ENCODE results near the gene ERCC5. TPM values are rescaled to one million over a fixed set of nuclear protein-coding genes. Genes with fewer than 3 reads are reported as not detected.

ERCC5 gene
- total RNA-seq (2014; rRNA removed; shearing (Covaris generic)) = 130 and 190 TPM in 2 replicates

DNA sequence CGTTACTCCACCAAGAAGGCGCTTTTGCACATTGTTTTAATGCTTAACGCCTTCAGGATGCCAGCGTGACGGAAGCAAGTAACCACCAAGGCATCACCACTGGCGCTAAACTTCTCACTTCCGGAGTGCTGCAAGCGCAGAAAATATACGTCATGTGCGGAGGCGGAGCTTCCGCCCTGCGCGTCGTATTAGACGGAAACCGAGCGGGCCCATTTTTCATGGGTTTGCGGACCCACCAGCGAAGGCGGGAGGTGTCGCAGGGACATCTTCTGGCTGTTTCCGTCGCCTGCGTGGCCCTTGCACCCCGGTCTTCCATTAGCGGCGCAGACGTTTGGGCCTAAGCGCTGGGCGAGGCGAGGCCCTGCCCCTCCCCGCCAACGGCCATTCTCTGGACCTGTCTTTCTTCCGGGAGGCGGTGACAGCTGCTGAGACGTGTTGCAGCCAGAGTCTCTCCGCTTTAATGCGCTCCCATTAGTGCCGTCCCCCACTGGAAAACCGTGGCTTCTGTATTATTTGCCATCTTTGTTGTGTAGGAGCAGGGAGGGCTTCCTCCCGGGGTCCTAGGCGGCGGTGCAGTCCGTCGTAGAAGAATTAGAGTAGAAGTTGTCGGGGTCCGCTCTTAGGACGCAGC, at the start of gene ERCC5:
TSS of gene ERCC5 (plus strand) at position 403 of the 631 bp plus-strand sequence. CDS start 235 bp downstream, outside the sequence.
- Histone ChIP-seq H3K27me3 (replicated peaks) (no peaks in the 10 kb centered on the region), H3K27ac (peak within 1 kb of the TSS; percentile 72), H3K9me3 (replicated peaks) (no peaks in the 10 kb centered on the region), H3K4me1 (replicated peaks) (peaks cover 12% of the 10 kb centered on the region), H3K4me3 (peak within 1 kb of the TSS; percentile 61), H3K36me3 (peaks cover 5% of the 10 kb centered on the region; the same call in 1 of the 2 replicates)
- peak; percentile 100 for DNase-seq (ENCODE audit: low read depth in 1 of 2, low spot score in 2 of 2)

DNA sequence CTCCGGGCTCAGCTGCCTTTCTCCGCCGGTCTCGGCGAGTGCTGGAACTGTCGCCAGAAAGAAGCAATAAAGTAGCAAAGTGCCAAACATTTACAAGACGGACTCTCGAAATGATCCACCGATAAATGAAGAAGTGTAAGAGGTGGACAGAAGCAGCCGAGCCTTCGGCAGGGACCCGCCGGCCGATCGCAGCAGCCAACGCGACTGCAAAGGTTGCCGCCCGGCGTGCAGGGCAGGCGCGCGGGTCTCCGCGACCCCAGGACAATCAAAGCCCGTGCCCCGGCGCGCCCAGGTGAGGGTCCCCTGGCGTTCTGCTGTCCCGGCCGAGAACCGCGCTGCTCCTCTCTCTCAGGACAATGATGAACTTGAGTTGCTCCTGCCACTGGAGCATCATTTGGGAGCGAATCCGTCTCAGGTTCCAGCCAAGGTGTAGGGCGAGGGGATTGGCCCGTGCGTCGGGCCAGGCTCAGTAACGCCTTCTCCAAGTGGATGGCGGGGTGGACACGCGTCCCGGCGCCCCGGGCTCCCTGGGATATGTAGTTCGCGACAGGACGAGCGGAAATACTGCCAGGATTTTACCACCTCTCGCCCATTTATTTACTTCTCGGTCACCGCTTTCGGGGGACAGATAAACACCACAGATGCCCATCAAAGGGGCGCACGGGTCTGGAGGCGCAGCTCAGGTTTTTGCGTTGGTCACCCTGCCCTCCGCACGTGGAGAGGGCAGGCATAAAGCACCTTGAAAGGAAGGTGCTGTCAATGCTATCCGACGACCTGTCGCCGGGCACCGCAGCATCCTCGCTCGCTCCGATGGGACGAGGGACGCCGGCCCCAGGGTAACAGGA, 47.0 kb upstream of the ERCC5 start, which contains the start of the genes BIVM and POGLUT2:
TSS of gene BIVM (plus strand) at position 539 of the 845 bp plus-strand sequence. CDS start 8,149 bp downstream, outside the sequence.
TSS of gene POGLUT2 (minus strand) at position 396 of the 845 bp plus-strand sequence. CDS start at position 90, 306 bp downstream.
- DNase-seq (ENCODE audit: low read depth in 1 of 2, low spot score in 2 of 2) = peak; percentile 97 to 99
- peak within 1 kb of the TSS; percentile 61; the same call in 1 of the 2 replicates for H3K27ac ChIP-seq
- H3K27me3 ChIP-seq (replicated peaks) = no peaks in the 10 kb centered on the region
- H3K36me3 ChIP-seq = peaks cover 30% of the 10 kb centered on the region
- H3K4me1 ChIP-seq (replicated peaks) = peaks cover 37% of the 10 kb centered on the region
- no peaks in the 10 kb centered on the region for H3K9me3 ChIP-seq (replicated peaks)
- H3K4me3 ChIP-seq = peak within 1 kb of the TSS; percentile 73

DNA sequence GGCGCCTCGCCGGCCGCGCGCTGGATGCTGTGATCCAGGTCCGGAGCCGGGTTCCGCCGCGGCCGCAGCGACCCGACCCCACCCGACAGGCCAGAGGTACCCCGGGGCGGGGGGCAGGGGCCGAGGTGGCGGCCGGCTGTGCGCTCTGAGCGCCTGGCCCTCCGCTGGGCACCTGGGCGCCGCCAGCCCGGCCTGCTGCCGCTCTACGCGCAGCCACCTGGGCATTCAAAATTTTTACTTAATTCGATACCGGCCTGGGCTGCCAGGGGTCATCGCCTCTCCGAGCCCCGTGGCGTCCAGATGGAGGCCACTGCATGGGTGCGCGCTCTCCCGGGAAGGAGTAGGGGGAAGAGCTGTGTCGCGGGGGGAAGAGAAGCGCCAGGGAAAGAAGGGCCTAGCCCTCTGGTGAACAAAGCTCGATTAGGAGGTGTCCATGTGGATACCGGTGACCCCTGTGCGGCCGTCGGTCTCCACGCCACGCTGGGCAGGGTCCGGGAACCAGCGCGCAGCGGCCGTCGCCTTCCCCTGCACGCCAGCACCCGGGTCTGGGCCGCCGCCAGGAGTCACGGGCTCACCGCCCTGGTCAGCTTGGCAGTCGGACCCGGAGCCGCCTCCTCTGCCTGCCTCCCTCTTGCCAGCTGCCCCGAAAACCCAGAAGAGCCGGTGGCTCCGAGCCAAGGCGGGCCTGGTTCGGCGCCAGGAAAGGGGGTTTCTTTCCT, 46.2 kb upstream of the ERCC5 start:
- peak in 1 of 2 experiments; percentile 79 for DNase-seq (ENCODE audit: low read depth in 1 of 2, low spot score in 2 of 2)
- Histone ChIP-seq H3K9me3 (replicated peaks) (no peaks in the 10 kb centered on the region), H3K27ac (peak overlapping the region; percentile 61; the same call in 1 of the 2 replicates), H3K4me3 (peak overlapping the region; percentile 73), H3K27me3 (replicated peaks) (no peaks in the 10 kb centered on the region), H3K4me1 (replicated peaks) (peaks cover 37% of the 10 kb centered on the region), H3K36me3 (peaks cover 25% of the 10 kb centered on the region)

DNA sequence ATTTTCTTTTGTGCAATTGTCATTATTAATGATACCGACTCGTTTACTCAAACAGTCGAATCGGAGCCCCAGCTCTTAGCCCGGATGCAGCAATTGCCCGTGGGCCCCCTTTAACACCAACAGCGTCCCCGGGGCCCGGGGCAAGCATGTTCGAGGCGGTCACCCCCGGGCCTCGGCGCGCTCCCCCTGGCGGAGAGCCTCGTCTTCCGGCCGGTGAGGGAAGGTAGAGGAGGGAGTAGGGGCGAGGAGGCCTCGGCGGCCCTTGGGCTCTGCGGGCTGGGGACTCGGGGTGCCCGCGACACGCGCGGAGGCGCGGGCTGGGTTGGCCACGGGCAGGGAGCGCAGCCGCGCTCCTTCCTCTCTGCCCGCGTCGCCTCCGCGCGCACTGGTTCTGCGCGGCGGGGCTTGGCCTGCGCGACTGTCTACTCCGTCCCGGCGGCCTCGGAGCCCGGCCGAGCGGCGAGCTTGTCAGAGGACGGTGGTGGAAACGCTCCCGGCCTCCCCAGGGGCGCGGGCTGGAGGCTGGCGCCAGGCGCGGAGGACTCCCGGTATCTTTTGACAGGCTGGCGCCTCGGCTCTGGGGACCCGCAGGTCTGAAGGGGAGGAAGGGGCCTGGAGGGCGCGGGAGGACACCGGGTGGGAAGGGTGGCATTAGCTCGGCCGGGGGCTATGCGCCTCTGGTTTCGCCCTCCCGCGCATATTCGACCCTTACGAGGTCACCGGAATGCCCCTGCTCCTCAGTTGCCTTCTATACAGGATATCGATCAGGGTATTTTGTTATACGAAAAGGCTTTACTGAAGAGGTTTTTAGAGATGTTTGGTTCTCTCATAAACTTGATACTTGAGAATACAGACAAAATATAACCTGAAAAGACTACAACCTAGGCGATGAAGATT, 45.4 kb upstream of the ERCC5 start:
- peaks cover 27% of the 10 kb centered on the region for H3K36me3 ChIP-seq
- peak; percentile 97 to 99 for DNase-seq (ENCODE audit: low read depth in 1 of 2, low spot score in 2 of 2)
- H3K27me3 ChIP-seq (replicated peaks) = no peaks in the 10 kb centered on the region
- peak overlapping the region; percentile 73 for H3K4me3 ChIP-seq
- H3K27ac ChIP-seq = peak overlapping the region; percentile 61
- H3K4me1 ChIP-seq (replicated peaks) = peaks cover 37% of the 10 kb centered on the region
- no peaks in the 10 kb centered on the region for H3K9me3 ChIP-seq (replicated peaks)

DNA sequence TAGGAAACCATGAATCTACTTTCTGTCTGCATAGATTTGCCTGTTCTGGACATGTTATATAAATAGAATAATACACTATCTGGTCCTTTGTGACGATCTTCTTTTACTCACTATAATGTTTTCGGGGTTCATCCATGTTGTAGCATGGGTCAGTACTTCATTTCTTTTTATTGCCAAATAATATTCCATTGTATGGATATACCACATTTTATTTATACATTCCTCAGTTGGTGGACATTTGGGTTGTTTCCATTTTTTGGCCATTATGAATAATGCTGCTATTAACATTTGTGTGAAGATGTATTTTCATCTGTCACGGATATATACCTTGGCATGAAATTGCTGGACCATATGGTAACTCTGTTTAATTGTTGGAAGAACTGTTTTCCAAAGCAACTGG, 40.2 kb upstream of the ERCC5 start:
- Histone ChIP-seq H3K27ac (no peak overlapping the region), H3K36me3 (peaks cover 44% of the 10 kb centered on the region), H3K9me3 (replicated peaks) (no peaks in the 10 kb centered on the region), H3K27me3 (replicated peaks) (no peaks in the 10 kb centered on the region), H3K4me3 (no peak overlapping the region), H3K4me1 (replicated peaks) (peaks cover 15% of the 10 kb centered on the region)
- DNase-seq (ENCODE audit: low read depth in 1 of 2, low spot score in 2 of 2) = no peak

DNA sequence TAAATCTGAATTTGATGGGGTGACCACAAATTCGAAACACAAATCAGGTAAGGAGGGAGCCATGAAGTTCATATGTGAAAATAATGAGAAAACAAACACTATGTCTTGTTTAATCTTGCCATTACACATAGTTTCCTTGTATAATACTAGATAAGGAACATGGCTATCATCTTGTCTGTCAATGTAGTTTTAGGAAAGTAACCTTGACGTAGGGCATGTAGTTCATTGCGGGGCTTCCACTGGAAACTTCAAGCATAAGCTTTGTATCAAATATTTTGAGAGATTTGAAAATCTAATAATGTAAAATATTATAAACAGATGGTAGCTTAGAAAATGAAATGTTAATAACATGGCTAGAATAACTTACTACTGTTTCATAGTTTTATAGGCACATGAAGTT, 38.1 kb upstream of the ERCC5 start:
- no peak for DNase-seq (ENCODE audit: low read depth in 1 of 2, low spot score in 2 of 2)
- no peak overlapping the region for H3K4me3 ChIP-seq
- peaks cover 4% of the 10 kb centered on the region for H3K4me1 ChIP-seq (replicated peaks)
- no peaks in the 10 kb centered on the region for H3K27me3 ChIP-seq (replicated peaks)
- H3K9me3 ChIP-seq (replicated peaks) = 0 out of 2 replicates have a peak, but pooled peaks cover 4% of the 10 kb centered on the region
- no peak overlapping the region for H3K27ac ChIP-seq
- H3K36me3 ChIP-seq = peaks cover 57% of the 10 kb centered on the region

DNA sequence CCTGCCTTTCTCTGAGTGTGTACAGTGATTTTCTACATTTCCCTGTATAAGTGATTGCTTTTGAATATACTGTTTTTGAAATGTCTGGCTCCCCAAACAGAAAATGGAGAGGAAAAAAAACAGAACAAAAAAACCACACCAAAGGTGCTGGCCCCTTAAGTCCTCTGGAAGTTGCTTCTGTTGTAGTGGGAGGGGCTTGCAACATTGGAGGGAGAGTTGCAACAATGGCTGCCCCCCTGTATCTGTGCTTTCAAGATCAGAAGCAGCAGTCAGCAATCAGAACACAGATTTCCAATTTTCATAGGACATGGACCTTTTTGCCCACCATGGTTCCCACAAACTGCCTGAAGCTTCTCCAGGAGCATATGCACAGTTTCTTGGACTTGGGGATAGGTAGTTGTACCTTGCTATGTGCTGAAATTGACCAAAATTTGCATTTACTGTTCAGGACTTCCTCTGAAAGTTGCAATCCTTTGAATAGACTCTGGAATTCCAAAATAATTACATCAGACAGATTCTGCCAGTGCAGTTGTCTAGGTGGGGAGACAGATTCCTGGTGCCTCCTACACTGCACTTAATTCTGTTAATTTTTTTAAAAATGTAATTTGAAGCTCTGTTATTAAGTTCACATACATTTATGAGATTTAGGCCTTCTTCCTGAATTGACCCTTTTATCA, 33.1 kb upstream of the ERCC5 start:
- no peak overlapping the region for H3K4me3 ChIP-seq
- H3K9me3 ChIP-seq (replicated peaks) = 0 out of 2 replicates have a peak, but pooled peaks cover 4% of the 10 kb centered on the region
- H3K27me3 ChIP-seq (replicated peaks) = no peaks in the 10 kb centered on the region
- H3K36me3 ChIP-seq = peaks cover 56% of the 10 kb centered on the region
- peak overlapping the region; percentile 5; the same call in 1 of the 2 replicates for H3K27ac ChIP-seq
- H3K4me1 ChIP-seq (replicated peaks) = peaks cover 7% of the 10 kb centered on the region
- peak in 1 of 2 experiments; percentile 55 for DNase-seq (ENCODE audit: low read depth in 1 of 2, low spot score in 2 of 2)

DNA sequence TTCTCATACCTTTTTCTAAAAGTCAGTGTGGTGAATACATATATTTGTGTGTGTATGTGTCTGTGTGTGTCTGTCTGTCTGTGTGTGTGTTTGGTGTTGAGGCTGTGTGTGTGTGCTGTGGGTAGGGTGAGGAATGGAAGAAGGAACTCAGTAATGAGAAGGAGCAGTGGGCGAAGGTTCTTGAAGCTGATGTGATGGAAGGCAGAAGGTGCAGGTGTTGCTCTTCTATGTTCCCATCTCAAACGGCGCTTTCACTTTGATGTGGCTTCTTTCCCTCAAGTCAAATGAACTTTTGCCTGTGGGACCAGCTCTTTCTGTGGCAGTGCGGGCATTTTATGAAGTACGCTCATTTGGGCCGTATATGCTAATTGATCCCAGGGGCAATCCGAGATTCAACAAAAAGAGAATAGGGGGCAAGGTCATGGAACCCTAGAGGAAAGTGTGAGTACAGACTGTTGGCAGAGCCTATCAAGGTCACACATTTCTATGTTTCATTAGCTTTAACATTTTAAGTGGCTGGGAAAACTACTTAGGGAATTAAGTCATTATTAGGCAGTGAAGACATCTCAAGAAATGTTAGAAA, 31.7 kb upstream of the ERCC5 start:
- Histone ChIP-seq H3K9me3 (replicated peaks) (0 out of 2 replicates have a peak, but pooled peaks cover 4% of the 10 kb centered on the region), H3K4me1 (replicated peaks) (peaks cover 7% of the 10 kb centered on the region), H3K27me3 (replicated peaks) (no peaks in the 10 kb centered on the region), H3K36me3 (peaks cover 61% of the 10 kb centered on the region), H3K4me3 (no peak overlapping the region), H3K27ac (no peak overlapping the region)
- no peak for DNase-seq (ENCODE audit: low read depth in 1 of 2, low spot score in 2 of 2)

DNA sequence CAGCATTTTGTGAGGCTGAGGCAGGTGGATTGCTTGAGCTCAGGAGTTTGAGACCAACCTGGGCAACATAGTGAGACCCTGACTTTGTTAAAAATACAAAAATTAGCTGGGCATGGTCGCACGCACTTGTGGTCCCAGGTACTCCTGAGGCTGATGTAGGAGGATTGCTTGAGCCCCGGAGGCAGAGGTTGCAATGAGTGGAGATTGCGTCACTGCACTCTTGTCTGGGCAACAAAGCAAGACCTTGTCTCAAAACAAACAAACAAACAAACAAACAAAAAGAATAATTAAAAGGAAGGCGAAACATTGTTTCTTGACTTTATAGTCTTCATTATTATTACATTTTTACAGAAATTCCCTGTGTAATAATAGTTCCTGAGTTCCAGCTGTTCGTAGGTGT, 31.0 kb upstream of the ERCC5 start:
- Histone ChIP-seq H3K4me1 (replicated peaks) (peaks cover 7% of the 10 kb centered on the region), H3K27me3 (replicated peaks) (no peaks in the 10 kb centered on the region), H3K27ac (no peak overlapping the region), H3K4me3 (no peak overlapping the region), H3K36me3 (peaks cover 64% of the 10 kb centered on the region), H3K9me3 (replicated peaks) (0 out of 2 replicates have a peak, but pooled peaks cover 4% of the 10 kb centered on the region)
- no peak for DNase-seq (ENCODE audit: low read depth in 1 of 2, low spot score in 2 of 2)

DNA sequence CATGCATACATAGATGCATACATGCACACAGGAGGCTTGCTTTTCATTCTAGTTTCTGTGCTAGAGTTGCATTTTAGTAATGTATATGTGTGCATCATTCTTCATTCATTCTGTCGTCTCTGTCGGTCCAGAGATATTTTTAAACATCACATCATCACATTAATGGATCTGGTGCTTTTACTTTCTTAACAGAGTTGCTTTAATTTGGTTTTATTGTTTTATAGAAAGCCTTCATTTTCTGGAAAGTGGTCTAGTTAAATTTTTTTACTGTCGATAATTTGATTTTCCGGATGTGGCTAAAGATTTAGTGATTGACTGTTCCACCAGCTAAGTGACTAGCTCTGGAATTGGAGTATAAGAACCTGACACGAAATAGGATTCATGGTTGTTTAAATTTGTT, 30.0 kb upstream of the ERCC5 start:
- Histone ChIP-seq H3K27ac (no peak overlapping the region), H3K36me3 (peaks cover 61% of the 10 kb centered on the region), H3K4me3 (no peak overlapping the region), H3K4me1 (replicated peaks) (peaks cover 7% of the 10 kb centered on the region), H3K9me3 (replicated peaks) (0 out of 2 replicates have a peak, but pooled peaks cover 4% of the 10 kb centered on the region), H3K27me3 (replicated peaks) (no peaks in the 10 kb centered on the region)
- DNase-seq (ENCODE audit: low read depth in 1 of 2, low spot score in 2 of 2) = no peak

DNA sequence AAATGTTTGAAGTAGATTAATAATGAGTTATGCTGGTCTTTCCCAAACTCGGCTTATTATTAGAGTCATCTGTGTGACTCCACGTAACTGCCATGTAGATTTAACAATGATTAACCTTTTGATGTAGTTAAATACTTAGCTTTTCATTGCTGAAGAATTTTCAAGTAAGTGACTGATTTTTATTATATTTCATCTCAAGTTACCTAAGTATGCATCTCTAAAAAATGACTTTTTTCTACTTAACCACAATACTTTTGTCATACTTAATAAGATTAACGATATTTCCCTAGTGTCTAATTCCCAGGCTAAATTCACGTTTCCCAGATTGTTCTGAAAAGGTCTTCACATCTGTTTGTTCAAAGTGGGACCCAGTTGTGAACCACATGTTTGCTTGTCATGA, 29.1 kb upstream of the ERCC5 start:
- Histone ChIP-seq H3K36me3 (peaks cover 60% of the 10 kb centered on the region), H3K27me3 (replicated peaks) (no peaks in the 10 kb centered on the region), H3K9me3 (replicated peaks) (0 out of 2 replicates have a peak, but pooled peaks cover 2% of the 10 kb centered on the region), H3K27ac (no peak overlapping the region), H3K4me1 (replicated peaks) (peaks cover 7% of the 10 kb centered on the region), H3K4me3 (no peak overlapping the region)
- no peak for DNase-seq (ENCODE audit: low read depth in 1 of 2, low spot score in 2 of 2)

DNA sequence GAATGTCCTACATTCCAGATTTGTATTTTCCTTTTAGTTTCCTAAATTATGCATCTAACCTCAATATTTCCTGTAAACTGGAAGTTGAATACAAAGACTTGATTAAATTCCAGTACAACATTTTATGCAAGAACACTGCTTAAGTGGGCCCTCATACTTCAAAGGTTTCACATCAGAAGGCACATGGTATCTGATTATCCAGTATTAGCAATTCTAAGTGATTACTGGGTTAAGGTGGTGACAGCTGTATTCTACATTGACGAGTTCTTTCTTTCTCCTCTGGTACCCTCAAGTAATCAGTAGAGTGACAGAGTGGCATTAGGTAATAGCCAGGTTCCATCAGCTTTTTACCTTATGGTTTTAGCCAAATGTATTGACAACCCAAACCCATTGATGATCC, 28.6 kb upstream of the ERCC5 start:
- no peak for DNase-seq (ENCODE audit: low read depth in 1 of 2, low spot score in 2 of 2)
- peaks cover 7% of the 10 kb centered on the region for H3K4me1 ChIP-seq (replicated peaks)
- H3K36me3 ChIP-seq = peaks cover 62% of the 10 kb centered on the region
- H3K9me3 ChIP-seq (replicated peaks) = no peaks in the 10 kb centered on the region
- no peak overlapping the region for H3K27ac ChIP-seq
- H3K27me3 ChIP-seq (replicated peaks) = no peaks in the 10 kb centered on the region
- H3K4me3 ChIP-seq = no peak overlapping the region

Measured in SJSA1 (cell line).